GM20000 (cell line): ENCODE results near the gene STARD9.

Experiments
- DNase-seq: peaks from one replicate; pipeline ENCODE4 v3.0.0; 2012; ENCODE audit warnings: low spot score
- TF ChIP-seq, protein P1 (sequence below): IDR thresholded peaks from 2 replicates; pipeline ENCODE4 v1.5.1; 2012; ENCODE audit warnings: mild to moderate bottlenecking, control low read depth; ENCODE audit errors: extremely low read depth, missing control alignments

STARD9 gene

DNA sequence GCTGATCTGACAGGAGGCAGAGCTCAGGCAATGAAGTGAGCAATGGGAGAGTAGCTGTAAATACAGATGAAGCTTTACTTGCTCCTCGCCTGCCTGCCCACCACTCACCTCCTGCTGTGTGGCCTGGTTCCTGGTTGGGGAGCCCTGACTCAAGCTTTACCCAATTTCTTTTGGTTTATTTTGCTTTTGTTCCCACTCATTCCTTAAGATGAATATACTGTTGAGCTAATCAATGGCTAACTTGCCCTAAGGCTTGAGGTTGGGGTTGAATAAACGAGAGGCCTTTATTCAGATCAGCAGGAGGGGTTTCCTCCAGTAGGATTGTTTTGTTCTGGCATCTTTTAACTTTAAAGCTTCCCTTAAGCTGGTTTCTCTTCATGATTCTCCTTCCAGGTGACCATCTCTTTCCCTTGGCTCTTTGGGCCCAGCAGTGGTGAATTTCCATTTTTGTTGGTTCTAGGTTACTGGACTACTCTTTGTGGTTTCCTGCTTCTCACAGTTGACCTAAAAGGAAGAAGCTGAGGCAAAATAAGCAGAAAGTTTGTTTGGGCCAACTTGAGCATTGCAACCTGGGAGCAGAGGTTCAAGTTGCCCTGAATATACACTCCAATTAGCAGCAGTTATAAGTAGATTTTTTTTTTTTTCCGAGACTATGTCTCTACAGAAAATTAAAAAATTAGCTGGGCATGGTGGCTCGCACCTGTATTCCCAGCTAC is 44.4 kb downstream of the STARD9 start:
- TF ChIP-seq, protein P1, sequence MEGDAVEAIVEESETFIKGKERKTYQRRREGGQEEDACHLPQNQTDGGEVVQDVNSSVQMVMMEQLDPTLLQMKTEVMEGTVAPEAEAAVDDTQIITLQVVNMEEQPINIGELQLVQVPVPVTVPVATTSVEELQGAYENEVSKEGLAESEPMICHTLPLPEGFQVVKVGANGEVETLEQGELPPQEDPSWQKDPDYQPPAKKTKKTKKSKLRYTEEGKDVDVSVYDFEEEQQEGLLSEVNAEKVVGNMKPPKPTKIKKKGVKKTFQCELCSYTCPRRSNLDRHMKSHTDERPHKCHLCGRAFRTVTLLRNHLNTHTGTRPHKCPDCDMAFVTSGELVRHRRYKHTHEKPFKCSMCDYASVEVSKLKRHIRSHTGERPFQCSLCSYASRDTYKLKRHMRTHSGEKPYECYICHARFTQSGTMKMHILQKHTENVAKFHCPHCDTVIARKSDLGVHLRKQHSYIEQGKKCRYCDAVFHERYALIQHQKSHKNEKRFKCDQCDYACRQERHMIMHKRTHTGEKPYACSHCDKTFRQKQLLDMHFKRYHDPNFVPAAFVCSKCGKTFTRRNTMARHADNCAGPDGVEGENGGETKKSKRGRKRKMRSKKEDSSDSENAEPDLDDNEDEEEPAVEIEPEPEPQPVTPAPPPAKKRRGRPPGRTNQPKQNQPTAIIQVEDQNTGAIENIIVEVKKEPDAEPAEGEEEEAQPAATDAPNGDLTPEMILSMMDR = no peak
- no peak for DNase-seq

DNA sequence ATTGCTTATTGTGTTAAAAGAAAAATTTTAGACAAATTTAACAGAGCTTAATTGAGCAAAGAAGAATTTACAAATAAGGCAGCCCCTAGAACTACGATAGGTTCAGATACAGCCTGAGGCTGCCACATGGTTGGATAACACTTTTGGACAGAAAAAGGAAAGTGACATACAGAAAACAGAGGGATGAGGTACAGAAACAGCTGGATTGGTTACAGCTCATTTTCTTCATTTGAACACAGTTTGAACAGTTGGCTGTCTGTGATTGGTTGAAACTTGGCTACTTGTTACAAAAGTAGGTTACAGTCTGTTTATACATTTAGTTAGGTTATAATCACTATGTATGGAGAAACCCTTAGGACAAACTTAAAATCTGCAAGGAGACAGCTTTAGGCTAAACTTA is 46.0 kb downstream of the STARD9 start:
- DNase-seq = no peak
- TF ChIP-seq, protein P1 = no peak

DNA sequence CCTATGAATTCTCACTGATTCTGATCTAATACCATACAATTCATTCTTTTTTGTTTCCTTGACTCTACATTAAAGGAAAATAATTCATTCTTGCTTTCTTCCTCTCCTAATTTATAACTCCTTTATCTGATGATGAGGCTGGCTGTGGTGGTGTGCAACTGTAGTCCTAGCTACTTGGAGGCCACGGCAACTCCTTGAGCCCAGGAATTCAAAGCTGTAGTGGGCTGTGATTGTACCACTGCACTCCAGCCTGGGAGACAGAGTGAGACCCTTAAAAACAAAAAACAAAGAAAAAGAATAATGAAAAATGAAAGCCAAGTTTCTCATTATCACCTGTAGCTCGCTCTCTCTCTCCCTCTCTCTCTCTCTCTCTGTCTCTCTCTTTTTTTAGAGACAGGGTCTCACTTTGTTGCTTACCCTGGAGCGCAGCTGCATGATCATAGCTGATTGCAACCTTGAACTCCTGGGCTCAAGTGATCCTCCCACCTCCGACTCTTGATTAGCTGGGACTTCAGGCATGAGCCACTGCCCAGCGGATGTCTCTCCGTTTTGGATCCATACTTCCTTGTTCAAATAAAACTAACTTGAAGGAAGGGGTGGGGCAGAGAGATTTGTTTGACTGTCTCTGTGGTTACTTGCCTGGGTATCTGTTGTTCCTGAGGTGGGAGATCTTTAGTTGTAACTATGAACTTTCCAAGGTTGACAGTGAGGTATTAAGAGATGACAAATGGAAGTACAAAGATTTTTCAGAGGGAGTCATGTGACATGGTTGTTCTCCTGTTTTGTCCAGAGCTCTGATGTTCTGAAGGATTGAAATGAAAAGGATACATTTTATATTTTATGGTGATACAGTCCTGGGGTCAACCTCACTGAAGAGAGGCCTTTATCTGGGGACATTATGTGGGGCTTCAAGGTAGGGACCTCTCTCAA is 46.9 kb downstream of the STARD9 start:
- no peak for DNase-seq
- TF ChIP-seq, protein P1 = no peak

DNA sequence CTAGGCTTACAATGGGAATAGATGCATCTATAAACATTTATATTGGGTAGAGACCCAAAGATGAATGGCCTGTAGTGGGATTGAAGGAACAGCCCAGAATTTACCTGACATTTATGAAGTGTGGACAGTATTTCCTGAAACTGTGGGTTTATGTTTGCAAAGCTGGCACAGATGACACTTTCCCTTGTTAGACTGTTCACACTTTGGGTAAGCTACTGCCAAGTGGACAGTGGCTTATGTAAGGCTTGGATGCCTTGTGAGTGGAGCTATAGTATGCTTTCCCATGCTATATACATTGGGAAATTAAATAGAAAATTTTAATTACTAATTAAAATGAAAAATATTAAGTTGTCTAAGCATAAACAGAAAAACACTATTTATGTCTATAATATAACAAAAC is 48.5 kb downstream of the STARD9 start:
- DNase-seq = no peak
- TF ChIP-seq, protein P1 = no peak

DNA sequence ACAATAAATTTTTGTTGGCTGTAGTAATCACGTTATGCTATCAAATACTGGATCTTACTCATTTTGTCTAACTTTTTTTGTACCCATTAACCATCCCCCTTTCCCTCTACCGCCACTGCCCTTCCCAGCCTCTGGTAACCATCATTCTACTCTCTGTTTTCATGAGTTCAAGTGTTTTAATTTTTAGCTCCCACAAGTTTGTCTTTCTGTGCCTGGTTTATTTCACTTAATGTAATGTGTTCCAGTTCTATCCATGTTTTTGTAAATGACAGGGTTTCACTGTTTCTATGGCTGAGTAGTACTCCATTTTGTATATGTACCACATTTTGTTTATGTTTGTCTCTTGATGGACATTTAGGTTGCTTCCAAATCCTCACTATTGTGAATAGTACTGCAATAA is 52.1 kb downstream of the STARD9 start:
- TF ChIP-seq, protein P1 = no peak
- no peak for DNase-seq

DNA sequence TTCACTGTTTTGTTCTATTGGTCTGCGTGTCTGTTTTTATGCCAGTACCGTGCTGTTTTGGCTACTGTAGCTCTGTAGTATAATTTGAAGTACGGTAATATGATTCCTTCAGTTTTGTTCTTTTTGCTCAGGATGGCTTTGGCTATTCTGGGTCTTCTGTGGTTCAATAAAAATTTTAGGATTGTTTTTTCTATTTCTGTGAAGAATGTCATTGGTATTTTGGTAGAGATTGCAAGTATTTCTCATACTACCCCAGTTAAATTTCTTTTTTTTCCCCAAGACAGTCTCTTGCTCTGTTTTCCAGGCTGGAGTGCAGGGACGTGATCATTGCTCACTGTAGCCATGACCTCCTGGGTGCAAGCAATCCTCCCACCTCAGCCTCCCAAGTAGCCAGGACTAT is 53.4 kb downstream of the STARD9 start:
- TF ChIP-seq, protein P1 = no peak
- DNase-seq = no peak

DNA sequence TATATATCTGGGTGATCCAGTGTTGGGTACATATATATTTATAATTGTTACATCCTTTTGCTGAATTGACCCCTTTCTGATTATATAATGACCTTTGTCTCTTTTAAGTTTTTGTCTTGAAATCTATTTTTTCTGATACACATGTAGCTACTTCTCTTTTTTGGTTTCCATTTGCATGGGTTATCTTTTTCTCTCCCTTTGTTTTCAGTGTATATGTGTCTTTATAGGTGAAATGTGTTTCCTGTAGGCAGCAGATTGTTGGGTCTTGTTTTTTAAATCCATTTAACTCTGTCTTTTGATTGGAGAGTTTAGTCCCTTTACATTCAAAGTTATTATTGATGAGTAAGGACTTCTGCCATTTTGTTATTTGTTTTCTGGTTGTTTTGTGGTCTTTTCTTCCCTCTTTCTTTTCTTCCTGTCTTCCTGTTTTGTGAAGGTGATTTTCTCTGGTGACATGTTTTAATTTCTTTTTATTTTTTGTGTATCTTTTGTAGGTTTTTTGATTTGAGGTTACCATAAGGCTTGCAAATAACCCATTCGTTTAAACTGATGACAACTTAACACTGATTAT is 56.8 kb downstream of the STARD9 start:
- TF ChIP-seq, protein P1 = no peak
- DNase-seq = no peak
